HEK293 (cell line): ENCODE results near the gene MS4A18.

Experiments
- BCL6B ChIP-seq: fragments of 450-650 bp; formaldehyde crosslinking; IDR thresholded peaks from 2 replicates; pipeline ENCODE4 v1.5.1; 2017; ENCODE audit warnings: missing biosample characterization, missing genetic modification characterization
- ZNF211 ChIP-seq: fragments of 450-650 bp; formaldehyde crosslinking; IDR thresholded peaks from 2 replicates; pipeline ENCODE4 v1.5.1; 2016; ENCODE audit warnings: low read depth, missing biosample characterization, missing genetic modification characterization
- ZNF274 ChIP-seq, 2 experiments: fragments of 200-500 bp in 1 of 2; fragments of 450-650 bp in 1 of 2; sonication (Bioruptor generic) in 1 of 2; formaldehyde crosslinking in 1 of 2; IDR thresholded peaks; 2 replicates each; pipeline versions ENCODE4 v1.5.1 to v1.6.1; 2014 to 2016; ENCODE audit warnings: borderline replicate concordance in 1 of 2, inconsistent platforms in 1 of 2, low read length in 1 of 2, missing biosample characterization in 1 of 2, missing genetic modification characterization in 1 of 2
- ZSCAN18 ChIP-seq: fragments of 450-650 bp; formaldehyde crosslinking; IDR thresholded peaks from 2 replicates; pipeline ENCODE4 v1.5.1; 2016; ENCODE audit warnings: missing biosample characterization, missing genetic modification characterization
- TF ChIP-seq, protein P1 (sequence below): fragments of 450-650 bp; formaldehyde crosslinking; IDR thresholded peaks from 2 replicates; pipeline ENCODE4 v1.5.1; 2016; ENCODE audit warnings: missing biosample characterization, missing genetic modification characterization

DNA sequence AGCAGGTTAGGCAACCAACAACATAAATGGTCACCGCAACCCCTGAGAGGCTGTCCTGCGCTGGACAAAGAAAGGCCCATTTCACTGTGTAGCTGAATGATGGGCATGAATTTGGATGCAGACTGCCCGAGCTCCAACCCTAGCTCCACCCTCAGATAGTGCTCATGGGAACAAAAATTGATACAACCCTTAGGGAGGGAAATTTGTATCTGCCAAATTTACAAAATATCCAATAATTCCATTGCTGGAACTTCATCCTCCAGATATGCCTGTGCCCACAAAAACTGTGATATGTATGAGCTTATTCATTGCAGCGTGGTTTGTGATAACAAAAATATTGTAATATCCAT lies 23.1 kb upstream of the MS4A18 start:
- TF ChIP-seq, protein P1, sequence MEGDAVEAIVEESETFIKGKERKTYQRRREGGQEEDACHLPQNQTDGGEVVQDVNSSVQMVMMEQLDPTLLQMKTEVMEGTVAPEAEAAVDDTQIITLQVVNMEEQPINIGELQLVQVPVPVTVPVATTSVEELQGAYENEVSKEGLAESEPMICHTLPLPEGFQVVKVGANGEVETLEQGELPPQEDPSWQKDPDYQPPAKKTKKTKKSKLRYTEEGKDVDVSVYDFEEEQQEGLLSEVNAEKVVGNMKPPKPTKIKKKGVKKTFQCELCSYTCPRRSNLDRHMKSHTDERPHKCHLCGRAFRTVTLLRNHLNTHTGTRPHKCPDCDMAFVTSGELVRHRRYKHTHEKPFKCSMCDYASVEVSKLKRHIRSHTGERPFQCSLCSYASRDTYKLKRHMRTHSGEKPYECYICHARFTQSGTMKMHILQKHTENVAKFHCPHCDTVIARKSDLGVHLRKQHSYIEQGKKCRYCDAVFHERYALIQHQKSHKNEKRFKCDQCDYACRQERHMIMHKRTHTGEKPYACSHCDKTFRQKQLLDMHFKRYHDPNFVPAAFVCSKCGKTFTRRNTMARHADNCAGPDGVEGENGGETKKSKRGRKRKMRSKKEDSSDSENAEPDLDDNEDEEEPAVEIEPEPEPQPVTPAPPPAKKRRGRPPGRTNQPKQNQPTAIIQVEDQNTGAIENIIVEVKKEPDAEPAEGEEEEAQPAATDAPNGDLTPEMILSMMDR = no peak
- TF ChIP-seq BCL6B (tag by site-specific recombination) (no peak), ZSCAN18 (no peak), ZNF274 (IDR thresholded peaks at IDR 0.05; ENCODE audit: low read length) (no peak), ZNF274 (tag by site-specific recombination; IDR thresholded peaks at IDR 0.05; ENCODE audit: borderline replicate concordance) (no peak), ZNF211 (tag by site-specific recombination) (no peak)
